NCI-H1436 treated with DMSO at 0.1 percent for 48 hours (cell line): ENCODE data around the gene PTPRQ.
"Not testable (repeated sequence)": the region's sequence is repeated elsewhere in the genome, so short reads cannot be mapped to it uniquely, and the experiment has no call there.

Experiments
- DNase-seq: peaks from one replicate; lab custom pipeline; 2025; lab: John Stamatoyannopoulos, UW

PTPRQ gene

DNA sequence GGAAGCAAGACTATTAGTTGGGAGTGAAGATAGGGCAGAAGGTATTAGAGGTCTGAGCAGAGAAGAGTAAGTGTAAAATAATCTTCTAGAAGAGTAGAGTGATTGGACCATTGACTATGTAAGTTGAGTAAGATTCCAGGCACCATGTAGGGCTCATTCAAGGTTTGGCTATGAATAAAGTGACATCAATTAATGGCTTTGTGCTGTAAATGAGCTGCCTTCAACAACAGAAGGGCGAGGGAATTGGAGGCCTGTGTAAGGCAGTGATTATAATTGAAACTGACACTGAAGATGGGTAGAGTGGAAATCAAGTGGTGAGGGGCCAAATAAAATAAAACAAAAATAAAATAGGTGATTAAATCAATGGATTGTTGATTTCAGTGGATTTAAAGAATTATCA, 26.4 kb downstream of the PTPRQ start:
- no peak for DNase-seq

DNA sequence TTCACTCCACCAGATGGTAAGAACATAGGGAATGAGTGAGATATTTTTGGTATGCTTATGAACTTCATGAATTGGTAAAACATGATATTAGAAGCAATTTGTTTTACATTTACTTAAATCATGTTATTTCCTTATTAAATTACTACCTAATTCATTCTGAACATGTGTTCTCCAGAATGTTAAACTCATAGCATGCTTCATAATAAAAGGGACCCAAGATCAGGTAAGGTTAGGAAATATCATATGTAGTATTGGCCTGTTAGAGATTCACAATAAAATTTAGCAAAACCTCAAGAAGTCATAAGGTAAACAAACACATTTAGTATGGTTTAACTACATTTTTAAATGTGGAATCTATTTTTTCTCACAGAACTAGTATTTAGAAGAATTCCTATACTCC, 28.2 kb downstream of the PTPRQ start:
- no peak for DNase-seq

DNA sequence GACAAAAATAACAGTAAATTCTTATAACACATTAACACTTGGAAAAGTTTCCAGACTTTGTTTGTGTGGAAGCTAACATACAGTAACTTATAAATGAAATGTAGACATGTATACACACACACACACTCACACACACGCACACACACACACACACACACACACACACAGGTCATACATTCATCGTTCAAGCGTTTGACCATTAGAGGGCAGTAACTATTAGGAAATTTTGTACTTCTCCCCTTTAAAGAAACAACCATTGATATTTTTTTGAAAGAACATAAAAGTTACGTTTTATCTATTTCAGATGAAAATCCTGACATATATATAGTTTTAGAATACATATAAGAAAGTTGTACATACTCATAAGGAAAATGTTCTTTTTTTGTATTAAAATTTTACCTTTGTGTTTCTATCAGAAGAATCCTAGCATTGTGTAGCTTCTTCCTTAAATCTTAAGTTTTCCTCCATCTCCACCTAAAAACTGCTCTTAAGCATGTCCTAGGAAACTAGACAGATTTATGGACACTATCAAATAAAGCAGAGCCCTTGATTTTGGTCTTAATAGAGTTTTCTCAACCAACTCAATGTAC, 29.0 kb downstream of the PTPRQ start:
- DNase-seq: no peak

DNA sequence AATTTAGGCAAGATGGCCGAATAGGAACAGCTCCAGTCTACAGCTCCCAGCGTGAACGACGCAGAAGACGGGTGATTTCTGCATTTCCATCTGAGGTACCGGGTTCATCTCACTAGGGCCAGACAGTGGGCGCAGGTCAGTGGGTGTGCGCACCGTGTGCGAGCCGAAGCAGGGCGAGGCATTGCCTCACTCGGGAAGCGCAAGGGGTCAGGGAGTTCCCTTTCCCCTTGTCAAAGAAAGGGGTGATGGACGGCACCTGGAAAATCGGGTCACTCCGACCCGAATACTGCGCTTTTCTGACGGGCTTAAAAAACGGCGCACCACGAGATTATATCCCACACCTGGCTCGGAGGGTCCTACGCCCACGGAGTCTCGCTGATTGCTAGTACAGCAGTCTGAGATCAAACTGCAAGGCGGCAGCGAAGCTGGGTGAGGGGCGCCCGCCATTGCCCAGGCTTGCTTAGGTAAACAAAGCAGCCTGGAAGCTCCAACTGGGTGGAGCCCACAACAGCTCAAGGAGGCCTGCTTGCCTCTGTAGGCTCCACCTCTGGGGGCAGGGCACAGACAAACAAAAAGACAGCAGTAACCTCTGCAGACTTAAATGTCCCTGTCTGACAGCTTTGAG, 33.6 kb downstream of the PTPRQ start:
- DNase-seq: not testable (repeated sequence)

DNA sequence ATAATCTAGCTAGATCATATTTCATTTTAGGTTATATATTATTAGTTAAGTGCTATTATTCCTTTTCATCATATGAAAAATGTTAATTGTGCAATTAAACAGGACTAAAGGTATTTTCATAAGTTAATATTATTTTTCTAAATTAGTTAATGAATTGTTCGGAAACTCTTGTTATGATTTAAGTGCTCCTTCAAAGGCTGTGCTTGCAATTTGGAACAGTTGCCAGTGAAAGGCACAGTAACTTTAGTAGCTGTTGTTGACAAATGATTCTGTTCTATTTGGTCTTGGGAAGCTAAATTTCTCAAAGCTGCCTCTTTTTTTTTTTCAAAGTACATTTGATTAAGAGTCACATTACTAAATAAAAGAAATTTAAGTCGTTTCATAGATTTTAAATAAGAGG, 40.7 kb downstream of the PTPRQ start:
- no peak for DNase-seq

DNA sequence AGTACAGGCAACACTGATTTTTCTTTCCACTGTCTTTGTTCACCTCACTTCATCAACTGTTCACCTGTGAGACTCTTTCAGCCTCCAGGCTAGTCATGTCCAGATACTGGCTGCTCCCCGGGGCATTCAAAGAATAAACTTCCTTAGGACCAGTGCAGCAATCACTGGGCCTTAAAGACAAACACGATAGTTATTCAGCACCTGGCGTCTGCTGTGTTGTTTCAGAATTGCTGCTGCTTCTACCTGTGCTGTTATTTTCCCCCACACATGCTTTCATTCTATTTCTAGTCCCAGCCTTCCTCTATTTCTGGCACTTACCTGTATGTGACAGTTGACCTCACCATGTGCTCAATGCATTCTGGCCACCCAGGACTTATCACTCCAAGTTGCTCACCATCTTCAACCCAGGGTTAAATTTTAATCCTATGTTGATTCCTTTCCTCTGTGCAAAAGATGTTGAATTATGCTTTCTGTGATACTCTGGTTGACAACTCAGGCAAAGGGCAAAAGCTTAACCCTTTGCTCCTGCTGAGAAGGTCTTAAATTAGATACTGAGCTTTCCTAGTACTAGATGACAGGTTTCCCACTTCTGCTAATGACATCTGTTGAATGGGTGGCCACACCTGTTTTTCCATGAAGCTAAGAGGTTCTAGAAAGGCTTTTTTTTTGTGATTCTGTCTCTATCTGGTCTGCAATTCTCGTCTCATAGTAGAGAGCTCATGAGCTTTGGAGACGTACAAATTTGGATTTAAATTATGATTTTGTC, 41.4 kb downstream of the PTPRQ start:
- no peak for DNase-seq

DNA sequence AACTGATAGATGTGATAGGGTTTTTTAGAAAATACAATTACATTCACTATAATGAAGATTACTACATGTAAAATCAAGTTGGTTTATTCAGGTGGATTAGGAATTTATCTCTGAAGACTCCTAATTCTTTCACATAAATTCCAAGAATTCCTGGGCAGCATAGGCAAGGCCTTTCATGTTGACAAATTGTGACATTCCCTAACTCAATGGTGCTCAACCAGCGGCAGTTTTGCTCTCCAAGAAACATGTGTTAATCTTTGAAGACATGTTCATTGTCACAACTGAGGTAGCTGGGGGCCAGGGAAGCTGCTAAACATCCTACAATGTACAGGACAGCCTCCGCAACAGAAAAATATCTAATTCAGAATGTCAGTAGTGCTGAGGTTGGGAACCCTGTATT, 46.3 kb downstream of the PTPRQ start:
- no peak for DNase-seq

DNA sequence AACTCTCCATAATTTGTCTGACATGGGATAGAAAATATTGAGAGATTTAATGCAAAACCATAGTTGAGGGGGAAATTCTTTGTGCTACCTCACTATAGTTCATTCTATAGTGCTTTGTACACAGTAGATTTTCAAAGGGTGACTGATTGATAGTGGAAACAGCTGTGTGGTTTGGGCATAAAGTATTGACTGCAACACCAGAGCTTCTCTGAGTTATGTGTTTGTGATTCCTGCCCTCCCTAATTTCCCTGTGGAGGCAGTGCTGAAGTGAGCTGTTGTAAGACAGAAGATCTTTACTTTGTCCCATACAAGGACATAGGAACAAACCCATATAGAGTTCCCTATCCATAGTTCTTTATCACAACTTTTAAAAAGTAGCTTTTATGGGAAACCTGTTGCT, 47.1 kb downstream of the PTPRQ start:
- no peak for DNase-seq

DNA sequence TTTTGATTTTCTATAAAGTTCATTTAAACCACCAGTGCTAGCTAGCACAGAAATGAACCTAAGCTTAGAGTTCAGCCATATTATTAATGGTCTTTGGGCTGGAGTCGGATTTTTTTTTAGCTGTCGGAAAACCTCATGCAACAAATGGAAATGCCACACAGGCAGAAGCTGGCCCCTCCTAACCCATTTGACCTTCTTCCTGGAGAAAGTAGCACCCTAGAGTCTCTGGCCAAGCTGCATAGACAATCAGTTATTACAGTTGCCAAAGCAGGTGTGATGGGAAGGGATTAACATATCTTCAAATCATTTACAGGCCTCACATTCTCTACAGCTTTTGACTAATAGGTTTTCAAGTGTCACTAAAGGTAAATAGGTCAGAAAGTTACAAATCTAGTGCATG, 49.4 kb downstream of the PTPRQ start:
- DNase-seq: no peak

DNA sequence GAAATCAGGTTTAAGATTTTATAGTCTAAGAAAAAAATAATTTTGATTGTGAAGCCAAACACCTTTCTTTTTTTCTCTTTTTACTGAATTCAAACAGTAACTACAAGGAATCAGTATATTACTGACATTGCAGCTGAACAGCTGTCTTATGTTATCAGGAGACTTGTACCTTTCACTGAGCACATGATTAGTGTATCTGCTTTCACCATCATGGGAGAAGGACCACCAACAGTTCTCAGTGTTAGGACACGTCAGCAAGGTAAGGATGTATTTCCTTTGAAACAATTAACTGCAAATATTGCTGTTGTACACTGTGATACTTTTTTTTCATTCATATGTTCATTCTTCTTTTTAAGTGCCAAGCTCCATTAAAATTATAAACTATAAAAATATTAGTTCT, 50.8 kb downstream of the PTPRQ start:
- DNase-seq: no peak

DNA sequence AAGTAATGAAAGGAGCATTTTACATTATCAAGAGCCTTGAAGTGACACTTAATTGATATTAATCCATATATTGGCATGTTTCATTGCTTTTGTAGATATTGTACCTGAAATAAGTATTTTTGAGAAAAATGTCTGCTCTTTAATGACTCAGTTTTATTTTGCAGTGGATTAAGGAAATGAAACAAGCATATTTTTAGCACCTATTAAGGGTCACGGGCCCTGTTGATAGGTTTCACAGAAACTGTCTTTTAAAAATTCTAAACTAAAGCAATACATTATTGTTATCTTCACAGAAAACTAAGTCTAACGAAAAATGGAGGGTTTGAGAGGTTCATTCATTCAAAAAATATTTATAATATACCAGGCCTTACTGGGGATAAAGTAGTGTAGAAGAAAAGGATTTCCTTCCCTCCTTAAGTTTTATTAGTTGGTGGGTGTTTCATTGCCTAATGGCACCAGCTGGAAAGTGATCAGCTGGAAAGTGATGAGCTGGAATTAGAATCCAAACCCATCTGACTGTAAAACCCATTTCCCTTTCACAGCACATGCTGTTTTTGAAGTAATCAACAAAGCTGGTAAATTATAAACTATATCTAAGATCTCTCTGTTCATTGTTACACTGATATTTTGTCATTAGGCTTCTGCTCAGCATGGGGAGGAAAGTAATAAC, 54.2 kb downstream of the PTPRQ start:
- DNase-seq: no peak

DNA sequence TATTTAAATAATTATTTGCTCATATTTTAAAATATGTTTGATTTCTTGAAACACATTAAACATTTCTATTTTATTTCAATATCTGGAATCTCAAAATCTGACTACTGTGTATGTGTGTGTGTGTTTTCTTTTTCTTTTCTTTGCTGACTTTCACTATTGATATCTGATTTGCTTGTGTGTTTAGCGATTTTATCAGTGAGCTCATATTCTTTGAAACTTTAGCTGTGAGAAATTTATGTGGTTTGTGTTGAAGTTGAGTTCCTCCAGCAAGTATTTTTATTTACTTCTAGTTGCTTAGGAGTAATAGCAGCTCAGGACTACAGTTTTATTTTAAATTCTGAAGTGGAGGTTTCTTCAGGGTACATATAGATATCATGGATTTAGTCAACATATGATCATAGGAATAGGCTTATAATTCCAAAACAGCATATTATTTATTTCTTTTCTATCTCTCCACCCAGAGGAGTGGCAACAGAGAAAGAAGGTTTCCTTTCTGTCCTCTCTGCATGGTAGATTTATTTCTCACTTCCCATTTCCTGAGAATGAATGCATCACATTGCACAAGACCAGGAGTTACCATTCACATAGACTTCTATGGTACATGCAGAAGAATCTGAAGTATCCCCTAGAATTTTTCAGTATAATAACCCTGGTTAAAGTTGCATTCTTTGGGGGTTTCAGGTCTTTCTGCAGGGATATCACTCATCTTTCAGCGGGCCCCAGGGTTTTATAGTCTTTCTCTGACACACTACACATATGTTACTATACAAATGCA, 60.5 kb downstream of the PTPRQ start:
- no peak for DNase-seq

DNA sequence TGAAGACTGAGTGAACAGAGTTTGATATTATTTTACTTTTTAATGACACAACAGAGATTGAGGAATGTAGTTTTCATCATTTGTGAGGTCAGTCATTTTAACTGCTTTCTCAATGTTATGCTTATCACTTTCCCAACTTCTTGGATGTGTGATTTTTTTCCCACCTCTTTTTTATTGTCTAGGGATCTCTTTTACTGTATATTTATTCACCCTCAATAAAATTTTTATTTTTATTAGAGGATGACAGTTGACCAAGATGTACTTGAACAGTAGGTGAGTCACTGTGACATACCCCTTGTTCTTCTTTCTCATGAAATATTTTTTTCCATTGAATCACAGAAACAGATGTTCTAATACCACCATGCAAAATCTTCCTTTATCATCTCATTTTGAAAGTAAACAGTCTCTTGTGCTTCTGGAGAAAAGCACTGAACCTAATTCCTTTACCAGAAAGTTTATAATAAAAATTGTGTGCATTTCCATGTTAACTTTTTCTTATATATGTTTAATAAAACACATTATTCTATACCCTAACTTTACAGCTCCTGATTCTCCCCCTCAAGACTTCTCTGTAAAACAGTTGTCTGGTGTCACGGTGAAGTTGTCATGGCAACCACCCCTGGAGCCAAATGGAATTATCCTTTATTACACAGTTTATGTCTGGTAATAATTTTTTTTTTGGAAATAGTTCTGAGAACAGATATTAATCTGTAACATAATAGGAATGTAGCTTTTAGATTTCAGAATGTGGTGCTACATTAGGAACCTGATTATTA, 65.9 kb downstream of the PTPRQ start:
- no peak for DNase-seq

DNA sequence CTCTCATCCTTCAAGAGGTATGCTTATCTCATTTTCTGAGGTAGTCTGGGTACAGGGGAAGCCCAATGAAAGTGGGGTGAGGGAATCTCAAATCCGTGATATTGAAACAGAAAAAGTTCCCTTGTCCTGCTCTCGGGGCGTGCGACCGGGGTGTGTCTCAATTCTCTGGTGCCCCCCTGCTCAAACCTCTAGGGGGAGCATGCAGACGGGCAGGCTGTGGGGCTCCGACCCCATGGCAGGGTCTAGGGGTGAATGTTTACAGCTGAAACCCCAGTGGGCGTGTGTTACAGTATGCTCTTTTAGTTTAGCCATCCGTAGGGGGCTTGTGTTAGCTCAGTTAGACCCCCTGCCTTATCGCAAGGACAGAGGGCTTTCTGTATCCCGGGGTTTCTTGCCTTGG, 68.7 kb downstream of the PTPRQ start:
- DNase-seq: no peak

DNA sequence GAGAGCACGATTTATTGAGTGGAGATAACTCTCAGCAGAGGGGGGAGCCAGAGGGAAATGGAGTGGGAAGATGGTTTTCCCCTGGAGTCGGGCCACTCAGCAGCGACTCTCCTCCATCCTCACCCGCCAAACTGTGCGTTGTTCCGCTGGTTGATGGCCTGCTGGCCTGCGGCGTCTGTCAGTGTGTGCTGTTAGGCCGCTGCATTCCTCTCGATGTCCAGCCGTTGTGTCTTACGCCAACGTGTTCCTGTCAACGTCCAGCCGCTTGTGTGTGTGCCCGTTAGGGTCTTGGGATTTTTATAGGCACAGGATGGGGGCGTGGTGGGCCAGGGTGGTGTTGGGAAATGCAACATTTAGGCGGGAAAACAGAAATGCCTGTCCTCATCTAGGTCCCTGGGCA, 69.2 kb downstream of the PTPRQ start:
- no peak for DNase-seq

DNA sequence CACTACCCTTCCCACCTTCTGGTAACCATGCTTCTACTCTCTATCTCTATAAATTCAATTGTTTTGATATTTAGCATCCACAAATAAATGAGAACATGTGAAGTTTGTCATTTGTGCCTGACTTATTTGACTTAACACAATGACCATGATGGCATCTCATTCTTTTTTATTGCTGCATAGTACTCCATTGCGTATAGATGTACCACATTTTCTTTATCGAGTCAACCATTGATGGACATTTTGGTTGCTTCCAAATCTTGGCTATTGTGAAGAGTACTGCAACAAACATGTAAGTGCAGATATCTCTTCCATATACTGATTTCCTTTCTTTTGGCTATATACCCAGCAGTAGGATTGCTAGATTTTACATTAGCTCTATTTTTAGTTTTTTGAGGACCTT, 73.6 kb downstream of the PTPRQ start:
- DNase-seq: no peak

DNA sequence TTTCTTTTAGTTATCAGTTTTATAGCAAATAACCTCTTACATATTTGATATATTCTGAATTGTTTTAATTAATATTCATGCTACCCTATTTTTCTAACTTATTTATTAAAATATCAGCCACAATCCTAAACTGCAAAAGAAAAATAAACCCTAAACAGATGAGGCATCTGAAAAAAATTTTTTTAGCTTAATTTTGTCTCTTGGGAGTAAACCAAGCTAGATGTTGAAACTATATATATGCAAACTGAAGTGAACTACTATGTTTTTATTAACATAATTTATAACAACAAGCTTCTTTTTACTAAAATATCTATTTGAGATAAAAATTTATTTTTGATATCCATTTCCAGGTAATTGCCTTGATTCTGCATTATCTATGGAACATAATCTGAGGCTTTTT, 87.6 kb downstream of the PTPRQ start:
- no peak for DNase-seq

DNA sequence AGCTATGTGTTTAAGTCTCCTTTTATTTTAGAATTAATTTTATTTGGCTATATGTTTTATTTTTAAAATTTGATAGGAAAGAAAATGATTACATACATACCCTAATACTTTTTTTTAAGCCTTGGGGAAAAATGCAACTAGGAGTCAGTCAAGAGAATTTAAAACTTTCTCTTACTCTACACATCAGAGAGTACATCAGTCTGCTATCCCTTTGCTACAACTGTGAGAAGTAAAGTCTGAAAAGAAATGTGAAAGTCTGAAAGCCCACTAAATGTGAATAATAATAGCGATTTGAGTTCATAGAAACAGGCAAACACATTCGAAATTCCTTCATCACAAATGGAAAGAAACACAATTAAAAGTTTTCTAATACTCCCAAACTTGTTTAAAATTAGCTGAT, 95.0 kb downstream of the PTPRQ start:
- DNase-seq: no peak

DNA sequence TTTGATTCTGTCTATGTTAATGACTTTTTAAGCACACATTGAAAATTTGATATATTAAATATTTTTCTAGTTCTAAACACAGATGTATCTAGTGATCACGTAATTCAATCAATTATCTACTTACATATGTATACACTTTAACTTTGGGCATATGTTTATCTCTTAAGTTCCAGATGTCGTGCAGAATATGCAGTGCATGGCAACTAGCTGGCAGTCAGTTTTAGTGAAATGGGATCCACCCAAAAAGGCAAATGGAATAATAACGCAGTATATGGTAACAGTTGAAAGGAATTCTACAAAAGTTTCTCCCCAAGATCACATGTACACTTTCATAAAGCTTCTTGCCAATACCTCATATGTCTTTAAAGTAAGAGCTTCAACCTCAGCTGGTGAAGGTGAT, 105.3 kb downstream of the PTPRQ start:
- no peak for DNase-seq

DNA sequence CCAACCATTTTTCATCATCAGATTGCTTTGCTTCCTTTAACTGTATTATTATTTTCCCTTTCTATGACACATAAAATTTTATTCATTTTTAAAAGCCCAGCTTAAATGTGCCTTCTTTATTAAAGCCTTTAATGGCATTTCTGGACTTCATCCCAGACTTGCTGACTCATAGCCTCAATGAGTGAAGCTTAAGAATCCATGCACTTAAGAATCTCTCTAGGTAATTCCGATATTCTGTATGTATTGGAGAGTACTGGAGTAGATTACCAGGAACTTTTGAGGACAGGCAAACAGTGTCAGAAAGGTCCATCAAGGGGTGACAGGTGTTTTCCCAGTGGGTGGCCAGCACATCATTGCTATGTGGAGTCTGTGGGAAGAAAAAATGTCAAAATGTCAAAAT, 107.9 kb downstream of the PTPRQ start:
- no peak for DNase-seq

DNA sequence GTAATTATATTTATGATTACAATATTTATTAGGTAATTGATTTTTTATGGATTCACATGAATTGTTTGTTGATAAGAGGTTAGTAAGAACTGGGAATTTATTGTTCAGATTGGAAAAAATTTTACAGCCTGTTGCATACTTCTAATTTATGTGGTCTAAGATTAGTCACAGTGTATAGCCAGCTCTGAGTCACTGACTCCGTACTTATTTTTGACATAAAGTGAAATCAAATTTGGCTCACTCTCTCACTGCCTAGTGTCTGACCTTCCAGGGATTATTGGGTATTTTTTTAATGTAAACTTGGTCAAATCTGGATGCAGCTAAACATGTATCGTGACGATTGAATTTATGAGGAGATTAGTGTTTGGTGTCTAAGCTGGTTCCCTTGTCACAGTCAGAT, 109.3 kb downstream of the PTPRQ start:
- DNase-seq: no peak

DNA sequence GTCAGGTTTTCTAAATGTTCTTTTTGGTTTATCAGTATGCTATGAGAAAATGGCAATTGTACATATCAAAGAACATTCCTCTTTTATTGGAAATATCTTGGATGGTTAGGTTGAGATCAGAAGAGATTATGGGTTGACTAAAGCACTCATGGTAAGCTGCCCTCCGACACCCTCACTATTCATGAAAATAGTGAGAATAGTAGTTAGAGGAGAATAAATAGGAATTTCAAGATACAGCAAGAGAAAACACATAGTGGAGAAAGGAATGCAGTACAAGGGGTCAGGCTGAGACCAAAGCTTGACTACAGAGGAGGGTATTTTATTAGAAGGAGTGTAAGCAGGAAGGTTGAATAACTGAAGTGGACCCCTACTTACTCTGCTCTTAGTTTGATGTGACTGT, 112.5 kb downstream of the PTPRQ start:
- no peak for DNase-seq
